GM13977 (cell line): ENCODE results near the gene HSDL2.

ENCODE experiments used
- DNase-seq: peaks from one replicate; pipeline ENCODE4 v3.0.0; 2012; ENCODE audit warnings: low spot score
- in situ Hi-C: fragments of 300-500 bp; cut with MboI; formaldehyde crosslinking; loops from one replicate; pipeline ENCODE4 v1.12.0; 2022; ENCODE audit warnings: low sequenced_read_pairs, low pct_unique_long_range_greater_than_20kb, mixed read lengths, inconsistent platforms; ENCODE audit not compliant: unreplicated experiment
- TF ChIP-seq, protein P1 (sequence below): IDR thresholded peaks from 2 replicates; pipeline ENCODE4 v1.5.1; 2012; ENCODE audit warnings: mild to moderate bottlenecking, control low read depth; ENCODE audit not compliant: insufficient read depth; ENCODE audit errors: extremely low read depth, missing control alignments

HSDL2 gene

DNA sequence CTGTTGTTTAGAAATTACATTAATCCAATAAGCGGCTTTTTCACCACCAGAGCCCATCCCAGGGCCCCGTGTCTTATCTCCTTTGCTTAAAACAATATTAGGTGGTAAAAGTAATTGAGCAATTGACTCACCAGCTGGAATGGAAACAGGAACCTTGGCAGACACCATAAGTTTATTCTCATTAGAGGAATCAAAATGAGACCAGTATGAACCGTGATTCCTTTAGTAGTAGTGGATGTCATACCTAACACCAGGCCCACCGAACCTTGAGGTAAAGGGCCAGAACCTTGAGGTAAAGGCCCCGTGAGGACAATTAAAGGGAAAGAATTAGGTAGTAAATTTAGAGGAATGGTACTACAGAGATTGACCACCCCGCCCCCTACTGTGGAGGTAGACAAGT lies 16.5 kb downstream of the HSDL2 start:
- DNase-seq = no peak

DNA sequence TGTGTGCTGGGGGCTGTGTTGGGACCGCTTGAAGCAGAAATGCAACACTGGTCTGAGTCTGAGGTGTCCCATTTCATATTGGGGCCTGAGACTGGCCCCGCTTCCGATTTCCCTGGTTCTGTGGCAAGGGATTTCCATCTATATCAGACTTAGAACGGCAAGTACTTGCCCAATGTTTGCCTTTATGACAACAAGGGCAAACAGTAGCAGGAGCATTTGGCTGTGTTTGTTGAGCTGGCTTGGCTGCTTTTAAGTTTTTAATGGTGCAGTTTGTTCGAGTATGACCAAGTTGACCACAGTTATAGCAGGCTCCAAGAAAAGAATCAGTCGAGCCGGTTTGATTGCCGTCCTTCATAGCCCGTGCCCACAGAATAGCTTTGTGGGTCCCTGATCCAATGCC lies 17.0 kb downstream of the HSDL2 start:
- TF ChIP-seq, protein P1, sequence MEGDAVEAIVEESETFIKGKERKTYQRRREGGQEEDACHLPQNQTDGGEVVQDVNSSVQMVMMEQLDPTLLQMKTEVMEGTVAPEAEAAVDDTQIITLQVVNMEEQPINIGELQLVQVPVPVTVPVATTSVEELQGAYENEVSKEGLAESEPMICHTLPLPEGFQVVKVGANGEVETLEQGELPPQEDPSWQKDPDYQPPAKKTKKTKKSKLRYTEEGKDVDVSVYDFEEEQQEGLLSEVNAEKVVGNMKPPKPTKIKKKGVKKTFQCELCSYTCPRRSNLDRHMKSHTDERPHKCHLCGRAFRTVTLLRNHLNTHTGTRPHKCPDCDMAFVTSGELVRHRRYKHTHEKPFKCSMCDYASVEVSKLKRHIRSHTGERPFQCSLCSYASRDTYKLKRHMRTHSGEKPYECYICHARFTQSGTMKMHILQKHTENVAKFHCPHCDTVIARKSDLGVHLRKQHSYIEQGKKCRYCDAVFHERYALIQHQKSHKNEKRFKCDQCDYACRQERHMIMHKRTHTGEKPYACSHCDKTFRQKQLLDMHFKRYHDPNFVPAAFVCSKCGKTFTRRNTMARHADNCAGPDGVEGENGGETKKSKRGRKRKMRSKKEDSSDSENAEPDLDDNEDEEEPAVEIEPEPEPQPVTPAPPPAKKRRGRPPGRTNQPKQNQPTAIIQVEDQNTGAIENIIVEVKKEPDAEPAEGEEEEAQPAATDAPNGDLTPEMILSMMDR = no peak
- DNase-seq = no peak
- in situ Hi-C loops = no loop called here

More for the DNA sequence above, 16.5 kb downstream of the HSDL2 start:
- TF ChIP-seq, protein P1 = no peak
- in situ Hi-C loops = no loop called here

DNA sequence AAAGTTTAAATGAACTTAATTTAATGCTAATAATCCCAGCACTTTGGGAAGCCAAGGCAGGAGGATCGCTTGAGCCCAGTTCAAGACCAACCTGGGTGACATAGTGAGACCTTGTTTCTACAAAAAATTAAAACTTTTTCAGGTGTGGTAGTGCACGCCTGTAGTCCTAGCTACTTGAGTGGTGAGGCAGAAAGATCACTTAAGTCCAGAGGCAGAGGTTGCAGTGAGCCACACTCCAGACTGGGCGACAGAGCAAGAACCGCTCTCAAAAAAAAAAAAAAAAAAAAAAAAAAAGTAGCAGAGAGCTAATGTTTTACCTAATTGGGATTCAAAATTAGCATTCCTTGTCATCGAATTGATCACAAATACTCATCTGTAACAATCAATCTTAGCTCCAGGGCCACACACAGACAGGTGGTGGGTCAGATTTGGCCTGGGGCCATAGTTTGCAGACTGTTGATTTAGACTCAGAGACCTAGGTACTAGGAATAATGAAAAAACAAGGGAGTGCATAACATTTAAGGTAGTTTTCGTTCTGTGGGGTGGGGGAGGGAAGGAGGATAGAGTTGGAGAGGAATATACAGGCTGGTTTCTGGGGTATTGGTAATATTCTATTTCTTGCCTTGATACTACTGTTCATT lies 21.4 kb downstream of the HSDL2 start:
- no peak for DNase-seq
- TF ChIP-seq, protein P1 = no peak
- in situ Hi-C loops = no loop called here

DNA sequence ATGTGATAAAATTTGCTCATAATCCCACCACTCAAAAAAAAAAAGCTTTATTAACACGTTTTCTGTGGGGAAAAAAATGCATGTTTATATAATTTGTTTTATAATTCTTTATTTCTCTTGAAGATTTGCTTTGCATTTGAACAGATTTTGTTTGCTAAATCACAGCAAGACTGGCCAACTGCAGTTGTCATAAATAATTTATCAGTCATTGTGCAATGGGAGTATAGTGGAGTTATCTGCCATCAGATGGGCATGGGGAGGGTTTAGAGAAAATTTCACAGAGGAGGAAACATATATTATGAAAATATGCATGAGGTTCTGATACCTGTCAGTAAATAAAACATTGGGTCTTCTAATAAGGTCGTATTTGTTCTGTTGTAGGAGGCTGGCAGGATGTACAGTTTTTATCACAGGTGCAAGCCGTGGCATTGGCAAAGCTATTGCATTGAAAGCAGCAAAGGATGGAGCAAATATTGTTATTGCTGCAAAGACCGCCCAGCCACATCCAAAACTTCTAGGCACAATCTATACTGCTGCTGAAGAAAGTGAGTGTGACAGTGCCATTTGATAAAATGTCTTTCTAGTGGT lies 23.8 kb downstream of the HSDL2 start:
- no peak for DNase-seq
- TF ChIP-seq, protein P1 = no peak
- in situ Hi-C loops = no loop called here

DNA sequence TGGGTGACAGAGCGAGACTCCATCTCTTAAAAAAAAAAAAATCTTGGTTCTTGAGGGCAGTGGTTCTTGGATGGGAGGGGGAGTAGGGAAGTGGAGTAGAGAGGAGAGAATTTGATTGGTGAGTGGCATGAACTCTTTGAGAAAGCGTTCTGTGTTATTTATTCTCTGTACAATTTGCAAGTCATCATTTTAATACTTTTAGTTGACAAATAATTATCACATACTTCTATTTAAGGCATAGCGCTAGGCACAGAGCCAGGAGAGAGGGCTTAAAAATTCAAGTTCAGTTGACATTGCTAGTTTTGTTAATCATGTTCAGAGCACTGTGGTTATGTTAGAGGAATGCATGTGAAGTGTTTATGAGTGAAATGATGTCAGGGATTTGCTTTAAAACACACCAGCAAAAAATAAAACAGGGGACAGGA lies 24.6 kb downstream of the HSDL2 start:
- TF ChIP-seq, protein P1 = no peak
- no peak for DNase-seq
- in situ Hi-C loops = no loop called here

DNA sequence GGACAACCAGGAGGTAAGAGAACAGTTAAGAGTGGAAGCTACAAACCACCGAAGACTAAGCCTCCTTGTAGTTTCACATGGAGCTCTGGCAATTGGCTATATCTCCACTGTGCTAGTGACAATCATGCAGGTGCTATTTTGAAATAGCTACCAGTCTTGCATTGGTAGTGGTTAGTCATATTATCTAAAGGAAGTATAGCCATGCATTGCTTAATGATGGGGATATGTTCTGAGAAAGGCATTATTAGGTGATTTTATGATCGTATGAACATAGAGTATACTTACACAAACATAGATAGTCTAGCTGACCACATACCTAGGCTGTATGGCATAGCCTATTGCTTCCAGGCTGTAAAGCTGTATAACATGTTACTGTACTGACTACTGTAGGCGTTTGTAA lies 28.4 kb downstream of the HSDL2 start:
- no peak for DNase-seq
- in situ Hi-C loops = no loop called here
- TF ChIP-seq, protein P1 = no peak
